CMK (cell line): Measurements from ENCODE around the gene CUEDC1.

Source experiments
- DNase-seq: peaks from one replicate; pipeline ENCODE4 v3.0.0-alpha.2; 2010; ENCODE audit warnings: low read depth

The CUEDC1 gene

DNA sequence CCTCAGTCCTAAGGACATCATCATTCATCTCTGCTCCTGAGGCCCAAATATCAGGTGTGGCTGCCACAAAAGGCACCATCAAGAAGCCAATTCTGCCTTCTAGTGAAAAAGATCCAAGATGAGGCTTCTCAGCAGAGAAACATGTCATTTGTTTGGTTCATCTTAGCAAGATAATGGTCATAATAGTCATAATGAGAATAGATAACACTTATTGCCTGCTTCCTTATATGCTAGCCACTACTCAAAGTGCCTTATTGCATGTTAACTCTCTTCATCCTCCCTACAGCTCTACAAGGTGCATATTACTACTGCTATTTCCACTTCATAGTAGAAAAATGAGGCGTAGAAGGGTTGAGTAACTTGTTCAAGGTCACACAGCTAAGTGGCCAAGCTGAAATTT lies 60.4 kb downstream of the CUEDC1 start:
- no peak for DNase-seq

DNA sequence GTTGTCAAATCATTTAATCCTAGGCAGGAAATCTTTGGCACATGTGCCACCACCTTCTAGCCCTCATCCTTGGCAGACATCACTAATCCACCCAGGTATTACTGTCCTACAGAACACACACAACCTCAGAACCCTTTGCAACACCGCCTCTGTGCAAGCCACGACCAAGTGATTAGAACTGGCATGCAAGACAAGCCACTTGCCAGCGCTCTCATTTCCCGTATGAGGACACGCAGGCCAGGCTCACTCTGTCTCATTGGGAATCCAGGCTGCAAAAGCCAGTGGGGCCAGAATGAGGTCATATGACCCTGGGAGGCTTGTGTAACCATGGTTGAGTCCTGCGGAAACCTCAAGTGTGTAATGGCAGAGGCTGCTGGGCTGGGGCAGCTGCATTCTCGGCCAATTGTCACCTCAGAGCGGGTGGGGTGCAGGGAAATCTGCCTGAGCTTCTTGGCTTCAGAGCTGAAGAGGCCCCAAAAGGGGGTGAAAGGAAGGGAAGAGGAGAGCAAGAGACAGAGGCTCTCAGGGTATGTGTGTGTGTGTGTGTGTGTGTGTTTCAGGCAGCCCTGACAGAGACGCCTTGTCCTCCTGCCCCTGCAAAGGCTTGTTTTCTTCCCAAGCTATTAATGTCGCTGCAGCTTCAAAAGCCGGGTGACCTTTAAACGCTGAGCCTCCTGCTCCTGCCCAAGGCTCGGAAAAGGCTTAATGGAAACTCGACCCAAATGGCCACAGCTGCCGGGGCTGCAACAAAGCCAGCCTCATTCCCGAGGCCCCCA lies 62.2 kb downstream of the CUEDC1 start:
- no peak for DNase-seq

DNA sequence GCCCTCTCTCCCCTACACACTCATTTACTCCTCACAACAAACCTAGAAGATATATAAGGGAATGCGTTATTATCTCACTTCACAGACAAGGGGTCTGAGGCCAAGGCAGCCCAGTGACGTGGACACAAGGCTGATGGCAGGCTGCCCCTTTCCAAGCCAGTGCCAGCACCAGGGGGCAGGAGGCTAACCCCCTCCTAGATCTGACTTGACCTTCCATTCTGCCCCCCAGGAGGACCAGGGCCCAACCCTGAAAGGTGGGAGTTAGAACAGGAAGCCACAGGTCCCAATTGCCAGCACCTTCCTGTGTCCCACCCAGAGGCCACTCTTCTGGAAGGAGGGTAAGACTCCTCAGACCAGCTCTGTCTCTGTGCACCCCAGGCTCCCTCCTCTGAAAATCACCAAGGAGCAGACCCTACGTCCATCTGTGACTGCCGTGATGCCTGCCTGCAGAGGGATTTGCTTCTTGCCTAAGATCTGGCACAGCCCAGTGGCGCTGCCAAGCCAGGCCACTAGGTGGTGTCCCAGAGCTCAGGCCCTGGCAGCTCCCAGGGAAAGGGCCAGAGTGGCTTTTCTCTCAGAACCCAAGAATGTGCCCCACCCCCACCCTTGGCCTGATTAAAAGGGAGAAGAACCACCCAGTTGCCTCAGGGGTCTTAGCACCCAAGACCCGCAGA lies 62.9 kb downstream of the CUEDC1 start:
- DNase-seq = peak; percentile 45

DNA sequence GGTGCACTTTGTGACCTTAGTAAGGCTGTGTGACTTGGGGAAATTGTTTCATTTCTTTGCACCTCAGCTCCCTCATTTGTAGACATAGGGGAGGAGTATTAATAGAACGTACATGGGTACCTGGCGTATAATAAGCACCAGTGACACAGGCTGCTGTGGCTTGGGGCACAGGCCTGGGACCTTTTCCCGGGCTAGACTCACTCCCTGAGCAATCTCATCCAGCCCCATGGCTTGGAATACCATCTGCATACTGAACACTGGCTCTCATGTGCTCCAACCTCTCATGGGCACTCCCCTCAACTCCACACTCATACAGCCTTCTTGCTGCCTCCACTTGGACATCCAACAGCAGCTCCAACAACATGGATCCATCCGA lies 64.4 kb downstream of the CUEDC1 start:
- no peak for DNase-seq

DNA sequence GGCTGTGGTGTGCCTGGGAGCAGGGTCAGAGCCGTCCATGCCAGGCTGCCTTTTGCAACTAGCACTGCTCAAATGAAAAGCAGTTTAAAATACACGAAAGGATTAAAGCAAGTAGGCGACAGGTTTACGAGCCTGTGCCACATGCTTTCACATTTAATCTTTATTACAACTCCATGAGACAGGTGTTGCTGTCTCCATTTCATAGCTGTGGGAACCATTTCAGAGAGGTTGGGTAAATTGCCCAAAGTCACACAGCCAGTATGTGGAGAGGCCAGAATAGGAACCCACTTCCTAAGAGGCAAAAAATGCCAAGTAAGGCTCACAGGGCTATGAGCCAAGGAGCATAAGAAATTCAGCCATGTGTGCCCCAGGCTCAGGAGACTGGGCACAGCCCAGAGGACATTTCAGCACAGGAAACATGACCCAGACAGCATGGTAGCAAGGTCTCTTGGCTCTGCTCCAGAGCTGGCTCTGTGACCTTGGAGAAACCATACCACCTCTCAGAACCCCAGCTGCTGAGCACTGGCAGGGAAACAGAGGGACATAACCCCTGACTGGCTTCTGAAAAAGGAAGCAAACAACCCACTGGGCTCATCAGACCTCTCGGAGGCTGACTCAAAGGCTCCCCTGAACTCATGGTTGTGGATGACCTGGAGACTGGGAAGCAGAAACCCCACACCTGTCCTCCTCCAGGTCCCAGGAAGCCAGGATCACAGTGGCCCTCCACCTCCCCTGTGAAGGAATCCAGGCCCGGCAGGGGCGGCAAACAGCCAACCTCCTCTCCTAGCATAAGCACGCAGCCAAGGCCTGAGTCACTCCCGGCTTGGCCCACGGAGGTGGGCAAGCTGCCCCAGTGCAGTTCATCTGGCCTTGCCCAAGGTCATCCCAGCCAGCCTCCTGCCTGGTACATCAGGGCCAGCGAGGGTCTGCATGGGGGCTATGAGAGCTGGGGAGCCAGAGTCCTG lies 65.0 kb downstream of the CUEDC1 start:
- DNase-seq = no peak

DNA sequence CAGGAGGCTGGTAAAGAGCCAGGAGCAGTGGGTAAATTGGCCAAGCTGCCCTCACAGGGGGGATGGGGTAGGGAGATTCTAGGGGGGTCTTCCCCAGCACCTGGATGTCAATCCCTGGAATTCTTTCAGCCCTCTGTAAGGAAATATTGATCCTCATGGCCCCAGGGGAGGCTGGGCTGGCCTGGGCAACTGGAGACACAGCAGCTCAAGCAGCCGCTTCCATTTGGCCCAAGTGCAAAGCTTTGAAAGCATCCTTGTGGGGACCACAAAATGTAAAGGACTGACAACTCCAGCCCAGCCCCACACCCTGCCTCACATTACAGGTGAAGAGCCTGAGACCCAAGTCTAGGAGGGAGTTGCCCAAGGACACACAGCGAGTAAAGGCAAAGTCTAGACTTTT lies 66.0 kb downstream of the CUEDC1 start:
- DNase-seq = no peak

DNA sequence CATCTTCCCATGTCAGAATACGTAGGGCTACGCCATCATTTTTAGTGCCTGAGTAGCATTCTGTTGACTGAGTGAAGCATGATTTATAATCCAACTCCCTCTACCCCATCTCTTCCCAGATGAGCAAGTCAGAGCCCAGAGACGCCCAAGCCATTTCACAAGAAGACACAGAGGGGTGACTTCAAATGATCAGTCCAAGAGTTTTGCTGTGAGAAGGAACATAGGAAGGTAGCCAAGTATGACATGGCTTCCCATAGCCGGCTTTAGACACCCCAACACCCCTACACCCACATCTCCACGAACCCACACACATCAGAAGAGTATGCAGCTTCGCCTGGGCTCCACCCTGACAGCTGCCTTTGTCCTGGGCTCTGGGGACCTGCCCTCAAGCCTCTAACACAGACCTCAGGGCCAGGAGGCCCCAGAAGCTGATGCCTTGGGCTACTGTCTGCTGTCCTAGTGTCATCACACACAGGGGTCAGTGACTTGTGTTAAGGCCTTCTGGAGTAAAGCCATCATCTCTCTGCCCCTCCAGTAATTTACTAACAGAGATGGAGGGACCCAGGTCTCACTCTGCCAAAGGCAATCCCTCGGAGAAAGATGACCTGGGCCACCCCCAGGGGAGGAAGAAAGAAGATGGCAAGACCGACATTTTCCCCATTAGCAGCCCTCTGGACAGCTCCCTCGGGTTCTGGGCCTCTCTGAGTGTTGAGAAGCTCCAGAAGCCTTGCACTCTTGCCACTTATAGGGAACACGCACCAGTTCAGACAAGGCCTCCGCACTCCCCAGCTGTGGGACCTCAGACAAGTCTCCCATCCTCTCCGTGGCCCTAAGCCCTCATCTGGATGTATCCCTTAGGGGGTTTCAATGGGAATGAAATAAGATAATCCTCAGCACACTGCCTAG lies 66.6 kb downstream of the CUEDC1 start:
- DNase-seq = no peak

DNA sequence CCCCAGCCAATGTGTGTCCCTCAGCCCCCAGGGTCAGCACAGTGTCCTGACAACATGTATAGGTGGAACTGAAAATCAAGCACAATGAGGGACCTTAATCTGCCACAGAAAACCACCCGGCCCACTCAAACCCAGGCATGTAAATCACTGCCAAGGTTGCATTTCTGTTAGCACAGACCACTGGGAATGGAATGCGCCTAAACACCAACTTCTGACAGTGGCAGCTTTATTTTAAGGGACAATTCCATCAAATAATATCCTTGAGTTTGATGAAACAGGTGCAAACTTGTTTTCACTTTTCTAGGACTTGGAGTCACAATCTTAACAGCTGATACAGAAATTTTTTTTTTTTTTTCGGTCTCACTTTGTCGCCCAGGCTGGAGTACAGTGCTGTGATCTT lies 68.1 kb downstream of the CUEDC1 start:
- no peak for DNase-seq

DNA sequence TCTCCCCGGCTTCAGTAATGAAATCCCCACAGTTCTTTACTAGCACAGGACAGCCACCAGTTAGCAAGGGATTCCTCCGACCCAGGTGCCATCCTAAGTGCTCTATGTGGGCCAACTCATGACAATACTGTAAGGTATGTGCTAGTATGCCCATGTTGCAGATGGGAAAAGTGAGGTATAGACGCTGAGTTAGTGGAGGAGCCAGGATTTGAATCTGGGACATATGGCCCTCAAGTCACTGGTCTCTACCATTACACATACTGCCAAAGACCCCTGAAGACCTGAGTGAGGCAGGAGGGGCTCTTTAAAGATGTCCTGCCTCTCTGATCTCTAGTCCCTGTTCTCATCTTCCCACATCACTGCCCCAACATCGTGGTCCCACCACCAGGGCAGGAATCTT lies 69.2 kb downstream of the CUEDC1 start:
- no peak for DNase-seq

DNA sequence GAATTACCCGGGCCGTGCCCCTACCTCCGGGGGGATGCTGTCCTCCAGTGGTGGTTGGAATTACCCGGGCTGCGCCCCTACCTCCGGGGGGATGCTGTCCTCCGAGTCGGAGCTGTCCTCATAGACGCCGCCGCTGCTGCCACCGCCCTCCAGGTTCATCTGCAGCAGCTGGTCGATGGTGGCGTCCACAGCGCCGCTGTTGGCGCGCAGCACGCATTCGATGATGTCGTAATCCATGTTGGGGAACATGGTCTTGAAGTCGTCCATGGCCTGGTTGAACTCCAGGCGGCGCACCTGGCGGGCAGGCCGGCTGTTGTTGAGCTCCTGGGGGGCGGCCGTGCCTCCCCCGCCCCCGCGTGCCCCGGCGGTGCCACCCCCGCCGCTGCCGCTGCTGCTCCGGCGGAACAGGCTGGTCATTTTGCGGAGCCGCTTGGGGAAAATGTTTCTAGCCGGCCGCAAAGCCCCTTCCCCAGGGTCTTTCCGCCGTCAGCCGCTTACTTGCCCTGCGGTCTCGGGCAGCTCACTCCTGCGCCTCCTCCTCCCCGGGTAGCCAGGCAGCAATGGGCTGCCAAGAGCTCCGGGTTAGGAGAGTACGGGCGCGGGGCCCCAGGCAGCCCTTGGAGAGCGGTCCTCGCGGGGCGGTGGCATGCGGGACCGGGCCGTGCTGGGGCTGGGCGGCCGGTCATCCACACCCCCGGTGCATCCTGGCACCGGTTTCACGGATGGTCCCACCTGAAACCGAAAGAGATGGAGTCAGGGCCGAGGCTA lies 69.9 kb downstream of the CUEDC1 start:
- no peak for DNase-seq

DNA sequence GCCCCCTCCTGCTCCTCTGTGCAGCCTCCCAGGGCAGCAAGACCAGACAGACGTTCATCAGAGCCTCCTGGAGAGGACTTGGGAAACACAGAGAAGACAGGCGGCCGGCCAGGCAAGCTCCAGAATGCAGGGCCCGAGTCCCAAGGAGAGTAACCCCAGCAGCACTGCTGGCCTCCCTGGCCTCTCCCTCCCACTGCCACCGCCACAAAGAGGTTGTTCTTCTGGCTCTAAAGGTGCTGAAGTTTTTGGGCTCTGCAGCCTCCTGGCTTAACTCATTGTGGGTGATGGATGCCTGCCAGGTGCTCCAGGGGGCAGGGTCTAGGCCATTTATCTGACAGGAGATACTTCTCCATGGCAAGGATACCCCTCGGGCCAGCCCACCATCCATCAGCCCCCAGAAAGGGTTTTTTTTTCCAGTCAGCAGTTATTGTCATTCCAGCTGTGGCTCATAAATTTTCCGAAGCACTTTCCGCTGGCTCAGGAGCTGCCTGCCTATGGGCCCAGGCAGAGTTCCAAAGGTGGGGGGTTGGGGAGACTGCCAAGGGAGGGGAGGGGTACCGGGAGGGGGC lies 73.3 kb downstream of the CUEDC1 start:
- DNase-seq = no peak

DNA sequence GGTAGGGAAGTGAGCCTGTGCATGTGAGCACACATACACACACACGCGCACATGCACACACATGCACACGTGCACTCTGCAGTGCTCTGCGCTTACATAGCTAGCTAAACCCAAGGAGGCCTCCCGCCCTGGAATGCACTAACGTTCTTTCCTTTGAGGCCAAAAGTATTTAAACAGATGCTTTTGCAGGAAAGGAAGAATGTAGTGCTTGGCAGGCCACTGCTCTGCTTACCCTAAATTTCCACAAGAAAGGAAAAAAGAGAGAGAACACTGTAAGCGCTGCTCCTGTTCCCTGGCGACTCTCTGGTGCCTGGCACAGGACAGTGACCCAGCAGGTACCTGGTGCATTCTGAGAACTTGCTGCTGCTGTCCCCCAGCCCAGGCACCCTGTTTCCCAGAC lies 74.1 kb downstream of the CUEDC1 start:
- DNase-seq = no peak

DNA sequence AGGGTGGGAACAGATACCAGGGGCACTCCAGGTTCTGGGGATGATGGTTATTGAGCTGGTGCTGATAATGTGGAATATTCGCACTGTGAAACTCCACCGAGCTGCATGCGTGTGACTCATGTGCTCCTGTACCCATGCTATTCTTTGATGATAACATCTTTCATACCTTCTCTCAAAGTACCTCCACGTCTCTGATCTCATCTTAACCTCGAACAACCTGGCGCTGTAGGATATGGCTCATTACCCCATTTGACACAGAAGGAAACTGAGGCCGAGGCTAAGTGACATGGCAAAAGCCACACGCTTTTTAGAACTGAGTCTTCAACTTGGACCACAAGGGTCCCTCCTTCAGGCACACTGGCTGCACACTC lies 75.1 kb downstream of the CUEDC1 start:
- DNase-seq = no peak

DNA sequence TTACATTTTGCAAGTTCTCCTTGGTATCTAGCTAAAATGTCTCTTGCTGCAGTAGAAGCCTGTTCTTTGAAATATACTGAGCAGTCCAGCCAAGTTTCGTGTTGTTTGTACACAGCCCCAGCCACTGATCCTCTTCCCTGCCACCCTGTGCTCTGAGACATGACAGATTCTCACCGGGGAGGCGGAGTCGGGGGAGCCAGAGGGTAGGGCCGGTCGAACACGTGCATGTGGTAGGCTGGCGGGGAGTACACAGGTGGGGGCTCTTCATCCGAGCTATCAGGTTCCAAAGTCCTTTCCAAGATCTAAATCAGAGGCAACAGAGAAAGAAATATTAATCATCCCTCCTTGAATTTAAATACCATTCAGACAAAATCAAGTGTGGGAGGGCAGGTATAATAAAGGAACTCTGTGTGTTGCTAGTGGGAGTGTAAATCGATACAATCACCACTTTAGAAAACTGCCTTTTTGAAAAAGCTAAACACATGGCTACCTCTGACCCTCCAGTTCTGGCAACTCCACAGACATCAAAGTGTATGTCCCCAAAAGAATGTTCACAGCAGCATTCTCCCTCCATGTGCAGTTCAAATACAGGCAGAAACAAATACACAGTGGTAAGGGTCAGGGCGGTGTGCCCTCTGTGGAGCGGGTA lies 75.7 kb downstream of the CUEDC1 start:
- no peak for DNase-seq

DNA sequence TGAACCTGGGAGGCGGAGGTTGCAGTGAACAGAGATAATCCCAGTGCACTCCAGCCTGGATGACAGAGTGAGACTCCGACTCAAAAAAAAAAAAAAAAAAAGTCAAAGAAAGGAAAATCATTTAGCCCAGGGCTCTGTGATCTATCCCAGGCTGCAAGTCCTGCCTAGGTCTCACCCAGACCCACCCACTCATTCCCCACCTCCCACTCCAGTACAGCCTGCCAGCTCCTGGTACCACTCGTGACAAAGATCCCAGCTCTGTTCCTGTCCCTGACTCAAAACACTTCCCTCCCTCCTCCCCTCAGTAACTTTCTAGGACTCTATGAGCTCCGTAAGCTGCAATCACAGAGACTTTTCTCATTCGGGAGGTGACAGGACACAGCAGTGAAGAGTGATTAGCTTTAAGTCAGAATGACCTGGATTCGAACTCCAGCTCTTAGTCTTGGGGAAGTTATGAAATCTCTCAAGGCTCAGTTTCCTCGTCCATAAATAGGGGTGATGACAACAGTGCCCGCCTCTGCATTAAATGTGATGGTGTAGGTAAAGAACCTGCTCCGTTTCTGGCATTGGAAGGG lies 77.3 kb downstream of the CUEDC1 start:
- DNase-seq = no peak

DNA sequence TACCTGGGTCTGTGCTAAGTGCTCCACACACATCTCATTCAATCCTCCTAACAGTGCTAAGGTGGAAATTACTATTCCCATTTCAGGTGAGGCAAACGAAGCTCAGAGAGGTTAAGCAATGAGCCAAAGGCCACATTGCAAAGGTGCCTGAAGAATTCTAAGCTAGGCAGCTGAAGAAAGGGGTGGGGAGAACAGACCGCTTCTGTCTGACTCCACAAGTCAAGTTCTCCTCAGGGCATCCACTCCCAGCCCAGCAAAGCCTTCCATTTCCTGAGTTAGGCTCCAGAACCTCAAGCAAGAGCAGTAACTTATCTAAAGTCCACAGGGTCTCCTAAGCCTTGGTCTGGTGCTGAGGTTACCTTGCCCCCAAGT lies 78.4 kb downstream of the CUEDC1 start:
- DNase-seq = no peak

DNA sequence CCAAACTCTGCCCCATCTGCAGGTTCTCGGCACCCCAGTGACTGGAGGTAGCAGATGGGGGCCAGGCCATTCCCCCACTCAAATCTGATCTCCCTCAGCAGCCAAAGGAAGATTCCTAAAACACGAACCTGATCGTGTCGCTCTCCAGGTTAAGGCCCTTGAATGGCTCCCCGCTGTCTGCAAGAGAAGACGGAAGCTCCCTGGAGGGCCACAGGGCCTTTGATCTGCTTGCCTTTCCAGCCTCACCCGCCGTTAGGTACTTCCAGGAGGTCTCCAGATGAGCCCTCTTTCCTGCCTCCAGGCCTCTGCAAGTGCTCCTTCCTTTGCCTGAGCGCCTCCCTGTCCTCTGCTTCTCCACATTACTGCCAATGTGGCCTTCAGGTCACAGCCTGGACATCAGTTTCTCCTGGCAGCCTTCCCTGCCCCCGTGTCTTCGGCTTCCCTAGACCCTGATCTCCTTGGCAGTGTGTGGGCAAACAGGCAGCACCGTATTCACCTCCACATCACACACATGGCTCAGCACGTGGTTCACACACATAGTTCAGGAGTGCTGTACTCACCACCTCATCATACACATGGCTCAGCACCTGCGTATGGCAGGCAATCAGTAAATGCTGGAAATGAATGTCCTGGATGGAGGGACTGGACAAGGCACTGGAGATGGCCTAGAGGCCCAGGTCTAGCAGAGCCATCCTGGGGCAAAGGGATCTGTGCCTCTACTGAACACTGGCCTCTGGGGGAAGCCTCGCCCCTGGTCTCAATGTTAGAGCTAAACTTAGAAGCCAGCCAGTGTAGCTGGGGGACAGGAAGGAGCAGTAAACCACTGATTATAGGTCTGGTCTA lies 79.0 kb downstream of the CUEDC1 start:
- DNase-seq = no peak

DNA sequence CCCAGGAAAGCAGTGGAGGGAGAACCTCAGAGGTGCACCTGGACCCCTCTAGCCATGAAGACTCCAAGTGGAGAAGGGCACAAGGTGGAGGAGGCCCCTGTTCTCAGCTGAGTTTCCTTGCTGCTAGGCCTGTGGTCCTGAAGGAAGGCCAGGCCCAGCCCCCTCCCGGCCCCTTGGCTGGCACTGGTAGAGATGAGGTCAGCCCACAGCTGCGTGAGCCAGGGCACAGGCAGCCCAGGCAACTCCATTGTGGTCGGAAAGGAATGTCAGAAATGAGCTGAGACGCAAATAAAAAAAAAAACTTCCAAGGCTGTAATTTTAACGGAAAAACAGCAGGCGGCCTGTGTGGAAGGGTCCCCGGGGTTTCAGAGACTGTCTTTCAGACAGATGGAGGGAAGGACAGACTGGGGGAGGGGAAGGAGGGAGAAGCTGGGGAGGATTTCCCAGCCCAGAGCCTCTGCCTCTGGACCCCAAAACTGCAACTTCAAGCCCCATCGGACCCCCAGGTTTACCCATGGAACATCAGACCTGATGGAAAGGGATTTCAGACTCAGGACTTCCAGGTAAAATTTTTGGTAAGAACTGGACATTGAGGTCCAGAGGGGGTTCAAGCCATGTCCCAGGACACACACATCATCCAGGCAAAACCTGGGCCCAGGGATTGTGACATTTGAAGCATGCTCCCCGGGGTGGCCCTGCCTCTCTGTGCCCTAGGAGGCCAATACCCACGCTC lies 79.8 kb downstream of the CUEDC1 start:
- DNase-seq = no peak
